Loucy (cell line): Measurements from ENCODE around the gene BRINP3.

Experiments
- CTCF ChIP-seq: fragments of 200-600 bp; sonication (generic); conservative IDR thresholded peaks from 2 replicates; pipeline ENCODE4 v1.5.1; 2014; ENCODE audit warnings: mild to moderate bottlenecking, antibody characterized with exemption, low read length
- EZH2phosphoT487 ChIP-seq: fragments of 200-600 bp; IDR thresholded peaks from 2 replicates; pipeline ENCODE4 v1.6.1; 2018; ENCODE audit warnings: antibody characterized with exemption, mild to moderate bottlenecking, moderate library complexity, borderline replicate concordance

DNA sequence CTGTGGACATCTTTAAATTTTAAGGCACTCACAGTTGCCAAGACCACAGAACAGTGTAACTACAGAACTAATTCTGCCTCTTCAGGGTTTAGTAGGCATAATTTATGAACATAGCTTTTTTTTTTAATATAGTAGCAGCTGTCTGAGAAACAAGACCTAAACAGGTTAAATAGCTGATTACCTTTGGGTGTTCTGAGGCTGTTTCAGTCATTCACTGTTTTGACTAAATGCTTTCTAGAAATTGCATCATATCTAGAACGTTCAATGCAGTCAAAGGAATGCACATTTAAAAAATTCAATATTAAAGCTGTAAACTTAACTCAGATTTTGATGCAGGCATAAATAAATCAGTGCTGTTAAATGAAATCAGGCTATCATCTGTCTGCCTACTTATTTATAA is 101.6 kb downstream of the BRINP3 start:
- TF ChIP-seq CTCF (no peak), EZH2phosphoT487 (no peak)
